CD1c-positive myeloid dendritic cell (primary cell): ENCODE data around the gene TPM1.
A peak's percentile ranks its signal among the peaks of the same experiment; 100 is the strongest.

ENCODE experiments used
- DNase-seq: peaks from one replicate; pipeline ENCODE4 v3.0.0-alpha.2; 2016; ENCODE audit errors: extremely low spot score

The TPM1 gene

DNA sequence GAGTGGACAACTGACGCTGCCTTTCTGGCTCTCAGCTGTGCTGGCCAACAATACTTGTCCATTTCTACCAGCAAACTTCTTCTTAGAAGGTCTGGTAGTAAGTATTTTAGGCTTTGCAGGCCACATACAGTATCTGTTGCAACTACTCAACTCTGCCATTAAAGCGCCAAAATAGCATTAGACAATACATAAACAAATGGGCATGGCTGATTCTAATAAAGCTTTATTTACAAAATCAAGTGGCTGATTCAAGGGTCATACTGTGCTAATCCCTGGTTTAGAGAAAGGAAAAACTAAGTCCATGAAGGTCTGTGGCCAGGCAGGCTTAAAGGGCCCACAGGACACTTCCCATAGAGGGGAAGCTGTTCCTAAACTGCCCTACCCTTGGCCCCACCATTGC is 26.3 kb upstream of the TPM1 start:
- no peak for DNase-seq

DNA sequence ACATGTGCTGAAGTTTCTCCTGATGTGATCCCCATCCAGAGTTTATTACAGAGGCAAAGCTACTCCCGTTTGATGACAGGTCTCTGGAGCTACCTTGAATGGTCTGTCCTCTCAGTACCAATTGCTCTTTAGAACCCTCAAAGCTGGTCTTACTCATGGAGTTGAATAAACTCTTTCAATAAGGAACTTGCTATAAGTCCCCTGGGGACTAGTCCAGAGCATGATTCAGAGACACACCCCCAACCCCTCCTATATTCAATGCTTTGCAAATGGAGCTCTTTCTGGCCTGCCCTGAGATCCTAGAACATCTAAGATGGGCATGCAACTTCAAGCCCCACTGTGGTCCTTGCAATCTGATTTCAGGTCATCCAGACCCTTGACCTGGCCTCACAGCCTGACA is 23.9 kb upstream of the TPM1 start:
- no peak for DNase-seq

DNA sequence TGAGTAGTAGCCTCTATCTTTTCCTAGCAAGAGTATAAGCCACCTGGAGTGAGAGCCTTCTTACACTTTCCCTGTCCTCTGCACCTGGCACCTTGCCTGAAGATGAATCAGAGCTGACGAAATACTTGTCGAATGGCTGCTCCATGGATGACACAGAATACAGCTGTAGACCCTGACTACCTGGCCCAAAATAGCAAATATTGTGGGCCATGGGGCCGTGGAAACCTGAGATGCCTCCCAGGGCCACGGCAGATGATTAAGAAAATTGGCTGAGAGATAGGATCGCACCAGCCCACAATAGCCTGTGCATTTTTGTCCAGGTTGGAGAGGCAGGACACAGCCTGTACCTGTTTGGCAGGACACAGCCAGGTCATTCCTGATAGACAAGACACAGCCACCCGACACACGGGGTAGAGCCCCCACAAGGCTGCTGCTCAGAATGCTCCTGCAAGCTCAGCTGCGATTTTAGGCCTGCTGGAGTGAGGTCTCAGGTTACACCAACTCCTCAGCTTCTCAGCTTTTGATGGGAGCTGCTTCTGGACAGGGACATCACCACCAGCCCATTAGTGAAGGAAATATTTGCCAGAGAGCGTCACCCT is 22.9 kb upstream of the TPM1 start:
- no peak for DNase-seq

DNA sequence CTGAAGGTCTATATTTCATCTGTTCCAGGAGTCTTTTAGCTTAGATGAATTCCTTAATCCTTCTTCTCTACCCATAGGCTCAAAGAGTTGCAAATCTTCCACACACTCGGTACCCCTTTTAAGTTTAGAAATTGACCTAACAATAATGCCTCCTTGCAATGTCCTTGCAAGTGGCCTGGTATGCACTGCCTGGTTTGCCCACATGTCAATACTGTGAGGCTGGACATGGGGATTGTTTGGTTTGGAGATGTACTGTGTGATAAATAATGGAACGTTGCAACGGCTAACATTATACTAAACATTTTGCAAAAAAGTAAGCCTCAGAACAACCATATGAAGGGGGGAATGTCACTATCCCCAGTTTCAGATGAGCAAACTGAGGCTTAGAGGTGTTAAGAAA is 22.4 kb upstream of the TPM1 start:
- DNase-seq, result no peak

DNA sequence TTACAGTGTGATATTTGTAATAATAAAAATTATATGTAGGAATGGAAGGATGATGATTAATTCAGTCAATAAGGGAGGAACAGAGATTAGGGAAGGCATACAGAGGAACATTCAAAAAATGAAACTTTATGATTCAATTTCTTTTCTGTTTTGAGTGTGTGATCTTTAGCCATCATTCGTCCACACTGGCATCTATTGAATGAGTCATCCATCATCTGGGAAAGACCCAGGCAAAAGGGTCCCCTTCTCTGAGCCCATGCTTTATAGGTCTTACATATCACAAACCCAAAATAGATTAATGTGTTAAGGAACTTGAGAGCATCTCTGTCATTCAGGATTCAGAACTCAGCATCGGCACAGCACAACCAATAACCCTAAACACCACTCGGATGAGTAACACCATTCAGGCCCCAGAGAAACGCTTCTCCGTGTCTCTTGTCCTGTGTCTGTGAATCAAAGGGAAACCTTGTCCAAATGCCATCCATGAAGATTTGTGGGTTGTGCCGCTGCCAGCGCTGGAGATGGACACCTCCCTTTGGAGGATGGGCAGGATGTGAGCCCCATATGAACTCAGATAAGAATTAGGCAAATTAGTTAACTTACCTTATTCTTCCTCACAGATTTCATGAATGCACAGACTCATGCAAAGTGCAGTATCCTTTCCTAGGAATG is 21.7 kb upstream of the TPM1 start:
- no peak for DNase-seq

DNA sequence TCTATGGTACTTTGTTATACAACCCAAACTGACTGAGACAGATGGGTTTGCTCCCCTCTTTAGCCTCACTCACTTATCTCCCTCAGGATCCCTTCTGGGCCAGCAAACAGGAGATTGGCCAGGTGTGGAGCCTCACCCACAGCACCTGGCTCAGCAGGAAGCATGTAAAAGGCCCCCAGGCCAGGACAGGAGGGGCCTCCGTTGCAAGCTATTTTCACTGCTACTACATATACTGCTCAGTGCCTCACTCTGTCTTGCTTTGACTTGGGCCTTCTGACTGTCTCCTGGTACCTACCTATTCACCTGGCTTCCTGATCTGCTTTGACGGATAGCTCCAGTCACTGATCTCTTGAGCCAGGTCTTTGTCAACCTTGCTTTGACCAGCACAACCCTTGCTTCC is 20.4 kb upstream of the TPM1 start:
- no peak for DNase-seq

DNA sequence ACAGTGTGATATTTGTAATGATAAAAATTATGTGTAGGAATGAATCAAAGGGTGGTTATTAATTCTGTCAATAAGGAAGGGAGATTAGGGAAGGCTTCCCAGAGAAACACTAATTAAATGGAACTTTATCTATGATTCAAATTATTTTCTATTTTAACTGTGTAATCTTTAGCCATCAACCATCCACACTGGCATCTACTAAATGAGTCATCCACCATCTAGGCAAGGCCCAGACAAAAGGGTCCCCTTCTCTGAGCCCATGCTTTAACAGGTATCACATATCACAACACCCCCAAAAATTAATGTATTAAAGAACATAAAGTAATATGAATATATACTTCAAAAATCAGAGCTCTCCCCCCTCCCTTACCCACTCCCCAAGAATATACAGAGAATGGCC is 19.9 kb upstream of the TPM1 start:
- DNase-seq, result no peak

DNA sequence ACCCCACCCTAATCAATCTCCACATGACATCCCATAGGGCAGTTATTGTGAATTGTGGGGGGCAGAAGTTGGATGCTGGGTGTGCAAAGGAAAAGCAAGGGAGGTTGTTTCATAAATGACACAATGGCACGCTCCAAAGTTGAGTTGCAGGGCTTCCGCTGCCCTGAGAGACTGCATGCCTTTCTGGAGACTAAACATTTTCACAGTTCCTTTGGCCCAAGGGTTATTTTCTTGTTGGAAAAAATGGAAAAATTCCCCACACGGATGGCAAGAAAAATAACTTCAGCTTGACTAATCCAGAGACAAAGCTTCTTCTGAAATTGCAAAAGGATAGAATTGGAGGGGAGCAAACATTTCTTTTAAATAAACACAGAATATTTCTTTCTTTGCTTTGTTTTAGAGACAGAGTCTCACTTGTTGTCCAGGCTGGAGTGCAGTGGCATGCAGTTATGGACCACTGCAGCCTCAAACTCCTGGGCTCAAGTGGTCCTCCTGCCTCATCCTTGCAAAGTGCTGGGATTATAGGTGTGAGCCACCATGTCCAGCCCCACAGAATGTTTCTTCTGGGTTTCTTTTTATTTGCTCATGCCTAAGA is 19.1 kb upstream of the TPM1 start:
- no peak for DNase-seq

DNA sequence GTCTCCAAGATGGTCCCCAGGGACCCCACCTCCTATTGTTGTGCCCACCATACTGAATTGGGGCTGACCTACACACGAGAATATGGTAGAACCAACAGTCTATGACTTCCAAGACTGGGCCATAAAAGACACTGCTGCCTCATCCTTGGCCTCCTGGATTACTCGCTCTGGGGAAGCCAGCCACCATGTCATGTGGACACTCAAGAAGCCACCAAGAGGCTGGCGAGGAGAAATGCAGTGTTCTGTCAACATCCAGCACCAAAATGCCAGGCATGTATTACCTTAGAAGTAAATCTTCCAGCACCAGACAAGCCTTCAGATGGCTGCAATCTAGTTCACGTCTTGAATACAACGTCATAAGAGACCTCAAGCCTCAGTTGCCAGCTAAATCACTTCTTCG is 17.1 kb upstream of the TPM1 start:
- no peak for DNase-seq

DNA sequence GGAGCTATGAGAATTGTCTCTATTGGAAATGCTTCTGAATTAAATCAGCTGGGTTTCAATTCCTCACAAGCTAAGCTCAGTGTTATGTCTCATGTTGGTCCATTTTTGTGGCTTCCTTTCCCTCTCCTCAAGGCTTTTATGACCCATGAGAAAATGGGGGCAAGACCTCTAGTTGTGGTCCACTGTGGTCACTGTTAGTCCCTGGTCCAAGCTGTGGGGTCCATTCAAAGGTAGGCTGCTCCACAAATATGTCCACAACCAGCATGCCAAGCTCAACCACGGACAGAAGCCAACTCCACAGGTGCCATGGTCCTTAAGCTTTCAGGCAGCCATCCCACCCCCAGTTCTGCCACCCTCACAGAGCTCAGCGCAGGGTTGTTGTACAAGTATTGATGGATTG is 14.9 kb upstream of the TPM1 start:
- no peak for DNase-seq

DNA sequence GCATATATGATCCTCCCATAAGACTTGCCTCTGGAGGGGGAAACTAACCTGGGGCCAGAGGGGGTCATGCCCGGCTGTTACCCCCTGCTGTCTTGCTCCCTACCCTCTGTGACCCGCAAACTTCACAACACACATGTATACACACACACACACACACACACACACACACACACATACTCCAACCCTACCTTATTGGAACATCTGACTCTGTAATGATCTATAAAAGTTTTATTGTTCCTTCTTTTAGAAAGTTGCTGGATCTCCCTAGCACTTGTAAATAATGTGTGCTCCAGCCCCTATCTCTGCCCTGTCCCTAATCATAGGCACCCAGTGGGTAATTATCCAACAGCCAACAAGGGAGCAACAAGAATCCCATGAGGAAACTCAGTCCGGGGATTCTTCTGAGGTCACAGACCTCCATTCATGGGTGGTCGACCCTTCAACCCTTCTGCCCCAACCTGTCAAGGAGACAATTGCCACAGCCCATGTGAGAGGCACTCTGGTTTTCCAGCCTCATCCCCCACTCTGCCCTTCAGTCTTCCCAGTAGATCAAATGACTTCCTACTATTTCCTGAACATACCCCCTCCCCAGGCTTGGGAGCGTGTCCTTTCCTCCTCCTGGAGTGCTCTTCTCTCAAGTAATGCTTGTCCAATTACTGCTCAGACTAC is 14.0 kb upstream of the TPM1 start:
- DNase-seq, result no peak

DNA sequence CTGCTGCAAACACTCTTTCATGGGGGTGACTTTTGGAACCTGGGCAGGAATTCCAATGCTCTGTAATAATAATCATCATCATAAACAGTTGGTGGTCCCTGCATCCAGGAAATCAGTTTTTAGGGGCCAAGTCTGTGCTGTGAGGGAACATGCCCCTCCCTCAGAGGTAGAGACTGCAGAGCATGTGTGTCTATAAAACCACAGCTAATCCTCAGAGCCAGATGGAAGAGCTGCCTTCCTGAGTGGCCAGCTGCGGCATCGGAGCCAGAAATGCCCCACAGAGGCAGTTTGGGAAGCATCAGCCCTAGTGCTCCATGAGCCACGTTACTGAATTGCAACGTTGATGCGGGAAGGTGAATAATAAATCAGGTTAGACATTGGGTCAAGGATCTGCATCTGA is 12.9 kb upstream of the TPM1 start:
- no peak for DNase-seq

DNA sequence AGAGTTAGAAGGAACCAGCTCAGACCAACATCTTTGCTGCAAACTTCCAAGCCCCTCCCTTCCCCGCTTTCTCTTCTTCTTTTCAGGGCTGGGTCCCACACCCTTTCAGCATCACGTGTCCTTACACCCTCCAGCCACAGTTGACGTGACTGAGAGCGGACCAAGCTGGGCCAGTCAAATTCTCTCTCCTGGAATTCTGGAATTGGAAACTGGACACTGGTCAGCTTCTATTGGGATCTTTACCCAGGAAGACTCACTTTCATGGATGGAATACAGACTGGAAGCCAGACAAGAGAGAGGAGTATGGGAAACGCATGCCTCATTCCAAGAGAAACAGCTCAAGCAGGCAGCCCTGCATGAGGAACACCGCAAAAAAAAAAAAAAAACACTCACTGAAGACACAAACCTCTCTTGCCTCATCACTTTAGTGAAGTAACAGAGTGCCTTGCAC is 12.4 kb upstream of the TPM1 start:
- DNase-seq, result peak; percentile 62

DNA sequence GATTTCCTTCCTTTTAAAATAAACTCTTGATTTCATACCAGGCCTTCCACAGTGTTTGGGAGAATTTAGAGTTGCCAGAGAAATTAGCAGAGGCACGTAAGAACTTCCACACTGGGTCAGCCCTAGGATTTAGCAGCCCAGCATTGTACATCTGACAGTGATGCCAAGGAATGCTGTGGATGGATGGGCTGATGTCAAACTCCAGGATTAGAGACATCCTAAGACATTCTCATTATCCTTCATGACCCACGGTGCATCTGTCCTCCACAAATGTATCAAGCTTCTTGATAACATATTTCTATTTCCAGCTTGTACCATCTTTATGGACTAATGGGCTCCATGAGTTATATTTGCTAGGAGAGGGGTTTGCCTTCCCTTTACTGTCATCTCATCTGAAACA is 8.0 kb upstream of the TPM1 start:
- no peak for DNase-seq

DNA sequence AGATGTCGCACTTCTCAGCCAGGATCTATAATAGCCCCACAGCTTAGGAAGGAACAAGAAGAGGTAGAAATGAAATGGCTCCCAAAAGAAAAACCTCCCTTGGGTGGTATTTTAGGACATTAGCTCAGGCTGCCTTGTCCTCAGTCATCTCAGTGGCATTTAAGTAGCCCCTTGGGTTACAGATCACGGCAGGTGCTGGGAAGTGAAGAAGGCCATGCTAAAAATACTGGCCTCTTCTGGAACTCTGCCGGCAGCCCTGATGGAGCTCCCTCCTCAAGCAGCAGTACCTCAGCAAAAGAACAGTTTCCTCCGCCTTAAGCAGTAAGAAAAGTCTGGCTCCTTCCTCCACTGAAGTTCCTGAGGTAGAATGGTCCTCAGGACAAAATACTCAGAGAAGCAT is 7.3 kb upstream of the TPM1 start:
- no peak for DNase-seq

DNA sequence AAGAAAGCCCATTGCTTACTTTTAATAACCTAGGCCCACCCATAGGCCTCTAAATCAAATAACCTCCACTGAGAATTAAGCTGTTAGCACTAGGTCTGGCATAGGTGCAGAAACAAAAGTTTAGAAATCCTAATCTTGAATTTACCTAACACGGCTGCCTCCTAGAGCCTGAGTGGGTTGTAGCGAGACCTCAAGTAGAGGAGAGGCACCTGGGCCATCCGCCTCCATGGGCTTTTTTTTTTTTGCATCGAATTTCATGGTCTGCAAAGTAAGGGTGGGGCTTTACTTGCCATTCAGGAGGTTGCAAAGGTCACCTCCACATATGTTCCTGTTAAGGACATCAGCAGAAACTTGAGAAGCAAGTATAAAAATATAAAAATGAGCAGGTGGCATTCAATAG is 6.6 kb upstream of the TPM1 start:
- DNase-seq, result no peak

DNA sequence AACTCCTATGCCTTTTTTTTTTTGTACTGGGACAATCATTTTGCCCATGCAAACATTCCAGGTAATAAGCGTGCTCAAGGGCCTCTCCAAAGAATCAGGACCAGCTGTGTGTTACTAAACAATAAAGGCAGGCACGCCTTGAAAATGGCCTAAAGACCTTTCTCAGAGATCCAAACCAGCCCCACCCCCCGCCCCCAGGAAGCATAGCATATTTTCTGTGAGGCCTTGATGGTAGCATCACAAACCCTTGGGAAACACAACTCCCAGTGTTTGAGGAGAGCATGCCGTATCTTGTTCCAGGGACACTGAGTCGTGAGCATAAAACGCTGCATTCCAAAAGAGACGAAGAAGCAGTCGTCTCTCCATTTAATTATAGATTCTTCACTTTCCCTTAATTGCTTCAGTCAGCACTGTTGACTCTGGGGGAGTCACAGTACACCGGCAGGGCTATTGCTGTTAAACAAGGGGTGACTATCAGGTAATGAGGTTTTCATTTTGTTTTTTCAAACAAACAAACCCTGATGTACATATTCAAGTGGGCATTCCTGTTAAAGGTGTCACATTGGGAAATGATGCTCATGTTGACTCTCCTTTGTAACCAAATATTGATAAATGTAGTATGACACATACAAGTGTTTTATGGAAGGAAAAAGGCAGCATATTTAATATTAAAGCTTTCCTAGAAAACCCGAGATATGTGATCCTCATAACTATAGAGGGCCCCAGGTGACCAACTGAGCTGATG is 4.4 kb upstream of the TPM1 start:
- DNase-seq, result no peak

DNA sequence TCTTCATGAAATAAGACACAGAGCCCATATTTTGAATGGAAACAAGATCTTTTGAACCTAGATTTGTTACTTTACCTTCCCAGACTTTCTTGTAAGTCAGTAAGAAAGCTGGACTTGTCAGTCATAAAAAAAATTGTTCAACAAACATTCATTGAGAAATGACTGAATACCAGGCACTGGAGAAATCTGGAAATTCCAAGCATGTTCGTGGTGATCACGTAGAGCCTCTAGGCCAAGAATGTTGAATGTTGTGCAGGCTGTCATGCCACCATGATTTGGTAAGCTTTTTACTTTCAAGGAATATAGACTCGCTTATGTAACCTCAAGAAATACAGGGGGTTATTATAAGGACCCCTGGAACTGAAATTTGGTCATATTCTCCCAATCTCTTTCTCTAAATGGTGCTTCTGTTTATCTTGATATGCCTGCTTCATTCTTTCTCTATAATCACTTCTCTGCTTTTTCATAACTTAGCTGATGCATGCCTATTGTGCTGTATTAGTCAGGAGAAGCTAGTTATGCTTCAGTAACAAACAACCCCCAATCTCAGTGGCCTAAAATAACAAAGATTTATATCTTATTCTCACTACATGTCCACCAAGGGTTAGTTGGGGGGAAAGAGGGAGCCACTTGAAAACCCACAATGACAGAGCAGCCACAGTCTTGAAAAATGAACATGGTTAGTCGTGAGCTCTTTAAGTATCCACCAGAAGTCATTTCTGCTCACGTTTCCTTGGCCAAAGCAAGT is 3.4 kb upstream of the TPM1 start:
- no peak for DNase-seq

DNA sequence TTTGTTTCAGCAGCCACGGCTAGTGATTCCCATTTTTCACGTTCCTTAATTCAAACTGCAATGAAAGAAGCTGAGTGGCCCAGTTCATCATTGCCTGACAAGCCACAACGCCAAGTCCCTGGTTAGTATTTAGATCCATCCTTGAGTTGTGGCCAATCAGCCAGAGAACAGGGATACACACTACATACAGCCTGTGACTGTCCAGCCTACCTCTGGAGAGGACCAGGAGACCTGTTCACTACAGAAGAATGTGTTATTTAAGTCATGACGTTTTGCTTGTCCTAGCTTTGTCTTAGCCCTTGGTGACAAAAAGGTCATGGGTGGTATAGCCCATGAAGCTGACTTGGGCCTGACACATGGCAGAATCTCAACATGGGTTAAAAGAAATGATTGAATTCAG is 2.7 kb upstream of the TPM1 start:
- no peak for DNase-seq

DNA sequence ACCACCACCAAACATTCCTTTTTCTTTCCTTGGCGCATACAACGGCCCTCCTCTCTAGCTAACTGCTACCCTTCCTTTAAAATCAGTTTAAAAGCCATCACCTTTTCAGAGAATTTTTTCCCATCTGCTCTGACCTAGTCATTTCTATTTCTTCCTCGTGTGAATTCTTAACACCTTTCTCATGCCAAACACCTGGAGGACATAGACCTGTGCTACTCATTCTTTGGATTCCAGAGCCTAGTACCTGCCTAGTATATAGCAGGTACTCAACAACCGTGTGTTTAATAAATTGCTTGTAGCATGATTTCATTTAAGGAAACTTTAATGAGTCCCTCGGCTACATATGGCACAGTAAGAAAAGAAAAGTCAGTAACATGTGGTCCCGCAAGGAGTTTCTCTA is 2.0 kb upstream of the TPM1 start:
- DNase-seq, result no peak

DNA sequence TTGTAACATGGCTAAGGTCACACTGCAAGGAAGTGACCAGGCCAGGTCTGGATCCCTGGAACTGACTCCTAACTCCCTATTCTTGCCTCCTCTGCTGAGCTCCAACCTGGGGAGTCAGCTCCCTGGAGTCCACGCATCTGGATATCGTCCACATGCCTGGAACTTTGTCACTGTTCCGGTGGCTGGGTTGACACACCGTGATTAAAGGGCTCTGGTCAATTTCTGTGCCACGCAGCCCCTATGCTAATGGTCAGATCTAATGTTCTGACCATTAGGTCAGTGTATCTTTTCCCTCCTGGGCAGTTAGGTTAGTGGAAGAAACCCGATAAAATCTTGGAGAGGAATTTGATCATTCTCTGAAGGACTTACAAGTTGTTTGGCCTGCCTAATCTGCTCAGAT is 1.6 kb upstream of the TPM1 start:
- DNase-seq, result no peak
